ENCODE results near the gene UMAD1.

GRCh38 chr7:7650682-7651206 lies 10.2 kb downstream of the UMAD1 start:
- TF ChIP-seq CTCF (IDR thresholded peaks at IDR 0.05) (no peak), ZFX (IDR thresholded peaks at IDR 0.05; ENCODE audit: borderline replicate concordance) (no peak)

Data from 22Rv1 (cell line).